Measurements from ENCODE around the gene EFNB2. TPM values are rescaled to one million over a fixed set of nuclear protein-coding genes. Genes with fewer than 3 reads are reported as not detected.

The EFNB2 gene
- total RNA-seq, 1 donor from 2014 or later, result 37.3 TPM

- DNase-seq, result no peak
Measured at GRCh38 chr13:106445996-106446395, 89.5 kb downstream of the EFNB2 start.

DNA sequence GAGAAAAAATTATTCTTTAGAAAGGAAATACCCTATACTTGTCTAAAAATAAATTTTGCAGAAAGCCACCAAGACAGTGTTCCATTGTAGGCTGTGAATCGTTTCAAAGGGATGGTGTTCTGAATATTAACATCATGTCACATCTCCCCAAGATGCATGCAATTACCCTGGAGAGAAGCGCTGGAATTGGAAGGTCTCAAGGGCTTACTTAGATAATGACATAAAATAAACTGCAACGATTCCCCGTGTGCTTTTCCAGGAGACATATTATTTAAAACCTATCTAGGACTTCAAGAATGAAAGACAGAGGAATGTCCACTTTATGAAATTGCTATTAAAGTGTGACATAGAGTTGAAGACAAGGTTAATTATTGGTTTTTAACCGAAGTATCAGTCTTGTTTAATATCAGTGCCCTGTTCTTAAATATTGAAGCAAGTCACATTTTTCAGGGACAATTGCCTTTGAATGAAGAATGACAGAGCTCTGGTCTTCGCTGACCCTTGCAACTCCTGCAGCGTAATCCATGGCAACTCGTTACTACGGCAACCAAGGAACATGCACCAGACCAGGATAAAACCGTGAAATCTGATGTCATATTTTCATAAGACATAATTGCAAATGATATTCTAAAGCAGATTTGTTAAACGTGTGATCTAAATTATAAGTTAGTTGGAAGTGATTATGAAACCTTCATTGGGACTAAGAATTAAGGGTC, 91.7 kb downstream of the EFNB2 start:
- no peak for DNase-seq

DNA sequence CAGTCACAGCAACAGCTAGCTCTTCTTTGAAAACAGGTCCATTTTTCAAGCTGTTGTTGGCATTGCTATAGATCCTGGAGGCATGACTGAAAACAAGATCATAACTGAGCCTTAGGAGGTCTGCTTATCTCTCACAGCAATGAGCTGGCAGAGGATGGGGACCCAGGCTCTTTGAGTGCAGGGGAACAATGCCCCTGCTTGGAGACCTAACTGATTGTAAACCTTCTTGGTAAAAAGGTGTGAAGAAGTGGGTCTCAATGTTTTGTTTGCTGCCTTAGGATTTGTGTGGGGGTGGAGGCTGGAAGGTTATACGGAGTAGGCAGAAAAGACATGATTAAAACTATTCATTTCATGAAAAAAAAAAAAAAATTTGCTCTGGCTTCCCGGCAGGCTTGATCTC, 94.6 kb downstream of the EFNB2 start:
- DNase-seq, result no peak

Other genes starting within 250 kb of the EFNB2 start
- gene ARGLU1, start 32.5 kb upstream of the EFNB2 start, total RNA-seq, result 90.9 TPM

All from skin of body (tissue), 2 donors.